ENCODE data around the gene HYI. TPM values are rescaled to one million over a fixed set of nuclear protein-coding genes. Genes with fewer than 3 reads are reported as not detected.
"Not testable (repeated sequence)": the region's sequence is repeated elsewhere in the genome, so short reads cannot be mapped to it uniquely, and the experiment has no call there.

Gene HYI
- total RNA-seq = 100 to 1,000 TPM in 1 of 4 donors, 10 to 100 TPM in 3; 65.8 to 104 (median 78.7) TPM
- 10 to 100 TPM; 40.4 to 72.8 (median 55.9) TPM for polyA plus RNA-seq

- intact Hi-C loops (cut with DNase I) = loop anchor here (5.0 kb wide), 1 partner anchor 96 kb away; the partner anchor contains the start of gene CDC20
- H3K36me3 ChIP-seq = peaks cover 9 to 35% (median 28%) of the 10 kb centered on the region in 4 donors
- H3K27ac ChIP-seq = peak within 1 kb of the TSS; percentile 90 to 97 (median 94)
- DNase-seq = peak; percentile 94
- WGBS, 2 donors = 1% methylated on average over 87 of the region's 87 CpGs
- TF ChIP-seq CTCF (IDR thresholded peaks at IDR 0.05) = no peak
- no peak for TF ChIP-seq EP300 (IDR thresholded peaks at IDR 0.05)
- peak in 1 of 2 donors; percentile 68 for TF ChIP-seq POLR2A (IDR thresholded peaks at IDR 0.05)
- TF ChIP-seq POLR2AphosphoS5 (IDR thresholded peaks at IDR 0.05) = peak; percentile 23 to 81 (median 72)
- no peaks in the 10 kb centered on the region for H3K27me3 ChIP-seq
- peaks cover 0 to 22% (median 20%) of the 10 kb centered on the region in 4 donors for H3K4me1 ChIP-seq
- H3K9me3 ChIP-seq = no peaks in the 10 kb centered on the region
- peak within 1 kb of the TSS; percentile 49 to 77 (median 67) for H3K4me3 ChIP-seq
These were observed at the start of gene HYI for GRCh38 chr1:43453442-43454269. HYI (minus strand) TSS chr1:43453931; CDS start chr1:43453793, 138 bp downstream.

- intact Hi-C loops (cut with DNase I); DNase-seq; H3K27me3 ChIP-seq; H3K27ac ChIP-seq; H3K4me1 ChIP-seq; H3K9me3 ChIP-seq; H3K36me3 ChIP-seq; H3K4me3 ChIP-seq: not testable (repeated sequence)
- 96 to 98% methylated on average over 20 to 24 of the region's 33 CpGs for WGBS, 2 donors
These were observed 48.1 kb upstream of the HYI start for GRCh38 chr1:43501806-43502205.

GRCh38 chr1:43499898-43500297 lies 46.2 kb upstream of the HYI start:
- no peak for TF ChIP-seq POLR2AphosphoS5 (IDR thresholded peaks at IDR 0.05)
- no peak for TF ChIP-seq CTCF (IDR thresholded peaks at IDR 0.05)
- no peak for TF ChIP-seq EP300 (IDR thresholded peaks at IDR 0.05)
- TF ChIP-seq POLR2A (IDR thresholded peaks at IDR 0.05) = no peak
- H3K36me3 ChIP-seq = no peaks in the 10 kb centered on the region
- H3K4me3 ChIP-seq = no peak overlapping the region
- H3K27ac ChIP-seq = no peak overlapping the region
- no peaks in the 10 kb centered on the region for H3K9me3 ChIP-seq
- intact Hi-C loops (cut with DNase I) = no loop called here
- H3K4me1 ChIP-seq = no peaks in the 10 kb centered on the region
- no peaks in the 10 kb centered on the region for H3K27me3 ChIP-seq
- WGBS, 2 donors = 87 to 90% methylated on average over 6 of the region's 6 CpGs
- no peak for DNase-seq

GRCh38 chr1:43495204-43495603 lies 41.5 kb upstream of the HYI start:
- peaks cover 2 to 5% (median 3%) of the 10 kb centered on the region in 4 donors for H3K9me3 ChIP-seq
- WGBS, 2 donors = 87 to 92% methylated on average over 7 of the region's 7 CpGs
- intact Hi-C loops (cut with DNase I) = no loop called here
- H3K4me3 ChIP-seq = no peak overlapping the region
- TF ChIP-seq POLR2A (IDR thresholded peaks at IDR 0.05) = no peak
- TF ChIP-seq CTCF (IDR thresholded peaks at IDR 0.05) = no peak
- TF ChIP-seq EP300 (IDR thresholded peaks at IDR 0.05) = no peak
- TF ChIP-seq POLR2AphosphoS5 (IDR thresholded peaks at IDR 0.05) = no peak
- no peaks in the 10 kb centered on the region for H3K36me3 ChIP-seq
- no peaks in the 10 kb centered on the region for H3K27me3 ChIP-seq
- H3K4me1 ChIP-seq = no peaks in the 10 kb centered on the region
- no peak for DNase-seq
- no peak overlapping the region for H3K27ac ChIP-seq

- no peak for TF ChIP-seq EP300 (IDR thresholded peaks at IDR 0.05)
- TF ChIP-seq POLR2AphosphoS5 (IDR thresholded peaks at IDR 0.05) = no peak
- no peak for TF ChIP-seq POLR2A (IDR thresholded peaks at IDR 0.05)
- TF ChIP-seq CTCF (IDR thresholded peaks at IDR 0.05) = no peak
- intact Hi-C loops (cut with DNase I) = no loop called here
- Histone ChIP-seq H3K4me3 (no peak overlapping the region), H3K27ac (no peak overlapping the region), H3K9me3 (peaks cover 3 to 5% (median 3%) of the 10 kb centered on the region in 4 donors), H3K4me1 (no peaks in the 10 kb centered on the region), H3K27me3 (no peaks in the 10 kb centered on the region), H3K36me3 (no peaks in the 10 kb centered on the region)
- no peak for DNase-seq
- WGBS, 2 donors = 63 to 74% methylated on average over 11 of the region's 11 CpGs
These were observed 40.1 kb upstream of the HYI start for GRCh38 chr1:43493661-43494450.
